HEK293 (cell line): ENCODE measurements around the gene MYO18B.

Source experiments
- CTCF ChIA-PET: fragments of 350-600 bp; formaldehyde crosslinking; extraction: SDS; loops from one replicate; lab custom pipeline; 2021; ENCODE audit warnings: antibody characterized with exemption; lab: Yijun Ruan, JAX
- POLR2A ChIA-PET: fragments of 300-600 bp; formaldehyde crosslinking; extraction: SDS; loops from one replicate; lab custom pipeline; 2020; ENCODE audit warnings: antibody characterized with exemption, inconsistent platforms; lab: Yijun Ruan, JAX
- H3K27ac ChIP-seq: fragments of 200-500 bp; sonication (Bioruptor generic); 2 replicates; pipeline ENCODE4 v1.5.1; 2014; ENCODE audit warnings: low read depth, low read length, control low read depth, inconsistent platforms; ENCODE audit errors: extremely low read depth
- H3K36me3 ChIP-seq, 2 experiments: fragments of 200-500 bp in 1 of 2; sonication (Bioruptor generic) in 1 of 2; 1 replicate in 1 of 2; 2 replicates in 1 of 2; pipeline ENCODE4 v1.5.1; 2014 to 2017; ENCODE audit warnings: inconsistent platforms in 2 of 2, low read length in 2 of 2; ENCODE audit not compliant: control insufficient read depth in 2 of 2, insufficient read depth in 1 of 2
- H3K4me1 ChIP-seq: fragments of 200-500 bp; sonication (Bioruptor generic); 2 replicates; pipeline ENCODE4 v1.5.1; 2014; ENCODE audit warnings: mild to moderate bottlenecking, low read length, inconsistent platforms; ENCODE audit not compliant: control insufficient read depth, insufficient read depth
- H3K4me3 ChIP-seq: 2 replicates; pipeline ENCODE4 v1.5.1; 2011; ENCODE audit warnings: low read depth, mild to moderate bottlenecking, control low read depth, low read length, moderate library complexity
- H3K9me3 ChIP-seq: fragments of 200-500 bp; sonication (Bioruptor generic); 2 replicates; pipeline ENCODE4 v1.5.1; 2014; ENCODE audit warnings: low read depth, low read length, inconsistent platforms; ENCODE audit not compliant: control insufficient read depth, insufficient read depth
- BCL11B ChIP-seq: fragments of 450-650 bp; formaldehyde crosslinking; IDR thresholded peaks from 2 replicates; pipeline ENCODE4 v1.5.1; 2016; ENCODE audit warnings: low read depth, missing biosample characterization, missing genetic modification characterization
- EGR2 ChIP-seq: fragments of 450-650 bp; formaldehyde crosslinking; IDR thresholded peaks from 2 replicates; pipeline ENCODE4 v1.5.1; 2016; ENCODE audit warnings: low read depth, missing biosample characterization, missing genetic modification characterization
- GLIS1 ChIP-seq: fragments of 450-650 bp; formaldehyde crosslinking; IDR thresholded peaks from 2 replicates; pipeline ENCODE4 v1.5.1; 2016; ENCODE audit warnings: missing biosample characterization, missing genetic modification characterization
- HOXA7 ChIP-seq: sonication (generic); formaldehyde crosslinking; IDR thresholded peaks from 2 replicates; pipeline ENCODE4 v1.8.1; 2022; ENCODE audit warnings: missing genetic modification reagents, borderline replicate concordance
- HOXC10 ChIP-seq: sonication (generic); formaldehyde crosslinking; IDR thresholded peaks from 2 replicates; pipeline ENCODE4 v1.8.1; 2023; ENCODE audit warnings: mild to moderate bottlenecking, missing genetic modification reagents
- HOXD13 ChIP-seq: sonication (generic); formaldehyde crosslinking; IDR thresholded peaks from 2 replicates; pipeline ENCODE4 v1.8.0; 2022; ENCODE audit warnings: missing genetic modification reagents, borderline replicate concordance
- MZF1 ChIP-seq: fragments of 450-650 bp; formaldehyde crosslinking; IDR thresholded peaks from 2 replicates; pipeline ENCODE4 v1.5.1; 2017; ENCODE audit warnings: missing biosample characterization, missing genetic modification characterization, borderline replicate concordance
- SP3 ChIP-seq: fragments of 450-650 bp; formaldehyde crosslinking; IDR thresholded peaks from 2 replicates; pipeline ENCODE4 v1.5.1; 2016; ENCODE audit warnings: missing biosample characterization, missing genetic modification characterization
- ZBTB48 ChIP-seq: fragments of 450-650 bp; formaldehyde crosslinking; IDR thresholded peaks from 2 replicates; pipeline ENCODE4 v1.5.1; 2016; ENCODE audit warnings: missing biosample characterization, missing genetic modification characterization
- ZNF174 ChIP-seq: fragments of 450-650 bp; formaldehyde crosslinking; IDR thresholded peaks from 2 replicates; pipeline ENCODE4 v1.5.0; 2017; ENCODE audit warnings: missing biosample characterization, mild to moderate bottlenecking, missing genetic modification characterization
- ZNF266 ChIP-seq: fragments of 450-650 bp; formaldehyde crosslinking; IDR thresholded peaks from 2 replicates; pipeline ENCODE4 v1.5.1; 2016; ENCODE audit warnings: missing biosample characterization, missing genetic modification characterization, low read depth
- ZNF302 ChIP-seq: fragments of 450-650 bp; formaldehyde crosslinking; IDR thresholded peaks from 2 replicates; pipeline ENCODE4 v1.5.1; 2016; ENCODE audit warnings: missing biosample characterization, missing genetic modification characterization, low read depth
- ZNF473 ChIP-seq: fragments of 450-650 bp; formaldehyde crosslinking; IDR thresholded peaks from 2 replicates; pipeline ENCODE4 v1.5.1; 2017; ENCODE audit warnings: missing biosample characterization, missing genetic modification characterization
- ZNF521 ChIP-seq: fragments of 450-650 bp; formaldehyde crosslinking; IDR thresholded peaks from 2 replicates; pipeline ENCODE4 v1.5.1; 2017; ENCODE audit warnings: missing biosample characterization, mild to moderate bottlenecking, missing genetic modification characterization
- ZNF596 ChIP-seq: fragments of 450-650 bp; IDR thresholded peaks from 2 replicates; pipeline ENCODE4 v1.5.0; 2018; ENCODE audit warnings: missing biosample characterization, mild to moderate bottlenecking, missing genetic modification characterization, moderate library complexity
- ZNF624 ChIP-seq: fragments of 450-650 bp; formaldehyde crosslinking; IDR thresholded peaks from 2 replicates; pipeline ENCODE4 v1.5.1; 2017; ENCODE audit warnings: missing biosample characterization, missing genetic modification characterization
- ZNF776 ChIP-seq: fragments of 450-650 bp; formaldehyde crosslinking; IDR thresholded peaks from 2 replicates; pipeline ENCODE4 v1.5.0; 2017; ENCODE audit warnings: missing biosample characterization, missing genetic modification characterization, borderline replicate concordance
- ZNF777 ChIP-seq: fragments of 450-650 bp; formaldehyde crosslinking; IDR thresholded peaks from 2 replicates; pipeline ENCODE4 v1.5.1; 2017; ENCODE audit warnings: missing biosample characterization, missing genetic modification characterization, borderline replicate concordance
- TF ChIP-seq, protein P1 (sequence below): fragments of 450-650 bp; formaldehyde crosslinking; conservative IDR thresholded peaks from 2 replicates; pipeline ENCODE4 v1.5.1; 2016; ENCODE audit warnings: low read depth, missing biosample characterization, missing genetic modification characterization
- TF ChIP-seq, protein P2 (sequence below): fragments of 450-650 bp; formaldehyde crosslinking; IDR thresholded peaks from 2 replicates; pipeline ENCODE4 v1.5.1; 2016; ENCODE audit warnings: missing biosample characterization, missing genetic modification characterization

Gene MYO18B

DNA sequence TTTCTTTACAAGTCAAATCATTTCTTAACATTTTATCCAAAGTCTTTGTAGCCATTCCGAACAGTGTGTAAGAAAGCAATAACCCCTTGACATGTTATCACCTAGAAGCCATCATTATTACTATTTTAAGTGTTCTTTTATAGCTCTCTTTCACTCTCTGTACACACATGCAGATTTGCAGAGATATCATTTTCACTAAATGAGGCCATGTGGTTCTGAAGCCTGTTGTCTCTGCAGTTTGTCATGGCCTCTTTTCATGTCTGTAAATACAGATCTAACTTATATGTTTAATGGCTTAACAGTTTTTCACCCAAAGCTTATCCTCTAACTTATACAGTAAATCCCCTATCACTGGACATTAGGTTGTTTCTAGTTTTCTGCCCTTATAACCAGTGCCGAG is 166.8 kb downstream of the MYO18B start:
- ChIA-PET CTCF (interaction anchor here (1.0 to 1.1 kb wide), 2 partner anchors 16 to 24 kb away, joined by 3 to 4 read pairs; no protein-coding TSS in a partner anchor), POLR2A (no interaction called here)
- Histone ChIP-seq H3K4me3 (no peak overlapping the region), H3K27ac (no peak overlapping the region), H3K4me1 (no peaks in the 10 kb centered on the region), H3K36me3 (no peaks in the 10 kb centered on the region), H3K9me3 (no peaks in the 10 kb centered on the region)
- TF ChIP-seq ZNF624 (tag by site-specific recombination) (no peak), MZF1 (tag by site-specific recombination) (peak; percentile 37; the same call in 1 of the 2 replicates)

DNA sequence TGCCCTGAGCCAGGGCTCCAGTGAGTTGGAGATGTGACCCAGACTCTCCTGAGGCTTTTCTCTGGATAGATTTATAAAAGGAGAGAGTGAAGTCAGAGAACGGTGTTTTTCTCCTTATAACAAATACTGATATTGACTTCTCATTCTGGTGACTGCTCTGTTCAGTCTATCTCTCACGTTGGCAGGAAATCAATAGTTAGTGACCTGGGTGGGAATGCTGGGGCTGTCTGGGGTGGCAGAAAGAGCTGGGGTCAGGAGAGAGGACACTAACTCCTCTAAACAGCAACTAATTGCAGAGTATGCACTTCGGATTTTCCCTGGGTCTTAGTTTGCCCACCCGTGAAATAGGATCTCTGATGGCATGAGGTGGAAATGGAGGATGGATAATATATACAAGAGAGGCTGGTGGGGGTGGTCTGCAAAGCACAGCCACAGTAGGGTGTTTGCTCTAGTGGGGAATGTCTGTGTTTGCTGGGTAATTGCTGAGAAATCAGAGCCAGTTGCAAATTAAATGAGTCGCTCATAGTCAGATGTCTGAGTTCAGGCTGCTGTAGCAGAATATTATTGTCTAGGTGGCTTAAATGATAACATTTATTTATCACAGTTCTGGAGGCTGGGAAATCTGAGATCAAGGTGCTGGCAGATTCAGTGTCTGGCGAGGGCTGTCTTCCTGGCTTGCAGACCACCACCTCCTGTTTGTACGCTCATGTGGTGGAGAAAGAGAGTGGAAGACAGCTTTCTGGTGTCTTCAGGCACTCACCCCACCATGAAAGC is 167.8 kb downstream of the MYO18B start:
- no peak overlapping the region for H3K27ac ChIP-seq
- ChIA-PET POLR2A (no interaction called here), CTCF (interaction anchor here (0.6 to 1.8 kb wide), 4 partner anchors 10 to 98 kb away, joined by 3 to 5 read pairs (median 4); no protein-coding TSS in a partner anchor)
- no peaks in the 10 kb centered on the region for H3K36me3 ChIP-seq
- no peaks in the 10 kb centered on the region for H3K4me1 ChIP-seq
- TF ChIP-seq, protein P1, sequence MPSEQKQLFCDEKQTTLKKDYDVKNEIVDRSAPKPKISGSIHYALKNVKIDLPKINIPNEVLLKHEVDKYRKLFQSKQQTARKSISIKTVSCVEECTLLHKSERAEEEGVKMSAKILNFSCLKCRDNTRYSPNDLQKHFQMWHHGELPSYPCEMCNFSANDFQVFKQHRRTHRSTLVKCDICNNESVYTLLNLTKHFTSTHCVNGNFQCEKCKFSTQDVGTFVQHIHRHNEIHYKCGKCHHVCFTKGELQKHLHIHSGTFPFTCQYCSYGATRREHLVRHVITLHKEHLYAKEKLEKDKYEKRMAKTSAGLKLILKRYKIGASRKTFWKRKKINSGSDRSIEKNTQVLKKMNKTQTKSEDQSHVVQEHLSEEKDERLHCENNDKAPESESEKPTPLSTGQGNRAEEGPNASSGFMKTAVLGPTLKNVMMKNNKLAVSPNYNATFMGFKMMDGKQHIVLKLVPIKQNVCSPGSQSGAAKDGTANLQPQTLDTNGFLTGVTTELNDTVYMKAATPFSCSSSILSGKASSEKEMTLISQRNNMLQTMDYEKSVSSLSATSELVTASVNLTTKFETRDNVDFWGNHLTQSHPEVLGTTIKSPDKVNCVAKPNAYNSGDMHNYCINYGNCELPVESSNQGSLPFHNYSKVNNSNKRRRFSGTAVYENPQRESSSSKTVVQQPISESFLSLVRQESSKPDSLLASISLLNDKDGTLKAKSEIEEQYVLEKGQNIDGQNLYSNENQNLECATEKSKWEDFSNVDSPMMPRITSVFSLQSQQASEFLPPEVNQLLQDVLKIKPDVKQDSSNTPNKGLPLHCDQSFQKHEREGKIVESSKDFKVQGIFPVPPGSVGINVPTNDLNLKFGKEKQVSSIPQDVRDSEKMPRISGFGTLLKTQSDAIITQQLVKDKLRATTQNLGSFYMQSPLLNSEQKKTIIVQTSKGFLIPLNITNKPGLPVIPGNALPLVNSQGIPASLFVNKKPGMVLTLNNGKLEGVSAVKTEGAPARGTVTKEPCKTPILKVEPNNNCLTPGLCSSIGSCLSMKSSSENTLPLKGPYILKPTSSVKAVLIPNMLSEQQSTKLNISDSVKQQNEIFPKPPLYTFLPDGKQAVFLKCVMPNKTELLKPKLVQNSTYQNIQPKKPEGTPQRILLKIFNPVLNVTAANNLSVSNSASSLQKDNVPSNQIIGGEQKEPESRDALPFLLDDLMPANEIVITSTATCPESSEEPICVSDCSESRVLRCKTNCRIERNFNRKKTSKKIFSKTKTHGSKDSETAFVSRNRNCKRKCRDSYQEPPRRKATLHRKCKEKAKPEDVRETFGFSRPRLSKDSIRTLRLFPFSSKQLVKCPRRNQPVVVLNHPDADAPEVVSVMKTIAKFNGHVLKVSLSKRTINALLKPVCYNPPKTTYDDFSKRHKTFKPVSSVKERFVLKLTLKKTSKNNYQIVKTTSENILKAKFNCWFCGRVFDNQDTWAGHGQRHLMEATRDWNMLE, result no peak
- TF ChIP-seq HOXD13 (CRISPR knock-in tag) (no peak), ZNF473 (tag by site-specific recombination) (no peak), ZNF776 (tag by site-specific recombination) (no peak), ZNF174 (tag by site-specific recombination) (no peak), ZNF521 (tag by site-specific recombination) (no peak), ZNF302 (tag by site-specific recombination) (no peak), HOXC10 (no peak), BCL11B (tag by site-specific recombination) (no peak), SP3 (tag by site-specific recombination) (no peak), GLIS1 (tag by site-specific recombination) (no peak), HOXA7 (CRISPR knock-in tag) (no peak), ZBTB48 (tag by site-specific recombination) (no peak), ZNF596 (tag by site-specific recombination) (no peak), EGR2 (tag by site-specific recombination) (no peak), ZNF266 (no peak), ZNF777 (tag by site-specific recombination) (no peak)
- TF ChIP-seq, protein P2, sequence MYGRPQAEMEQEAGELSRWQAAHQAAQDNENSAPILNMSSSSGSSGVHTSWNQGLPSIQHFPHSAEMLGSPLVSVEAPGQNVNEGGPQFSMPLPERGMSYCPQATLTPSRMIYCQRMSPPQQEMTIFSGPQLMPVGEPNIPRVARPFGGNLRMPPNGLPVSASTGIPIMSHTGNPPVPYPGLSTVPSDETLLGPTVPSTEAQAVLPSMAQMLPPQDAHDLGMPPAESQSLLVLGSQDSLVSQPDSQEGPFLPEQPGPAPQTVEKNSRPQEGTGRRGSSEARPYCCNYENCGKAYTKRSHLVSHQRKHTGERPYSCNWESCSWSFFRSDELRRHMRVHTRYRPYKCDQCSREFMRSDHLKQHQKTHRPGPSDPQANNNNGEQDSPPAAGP (tag by site-specific recombination), result no peak
- no peak overlapping the region for H3K4me3 ChIP-seq
- H3K9me3 ChIP-seq, result no peaks in the 10 kb centered on the region
